ENCODE results near the gene CYSRT1.
A peak's percentile ranks its signal among the peaks of the same experiment; 100 is the strongest.

Gene CYSRT1

GRCh38 chr9:137218212-137218753 lies 6.7 kb upstream of the CYSRT1 start:
- ChIA-PET CTCF (interaction anchor here (0.7 to 3.0 kb wide), 3 partner anchors 9 to 42 kb away, joined by 4 to 13 read pairs (median 6); partner anchors contain the start of gene RNF224), POLR2A (ENCODE audit: low non-redundant PET) (no interaction called here)
- peak overlapping the region; percentile 82 for H3K27ac ChIP-seq
- no peak for TF ChIP-seq CTCF (conservative IDR thresholded peaks at IDR 0.05; ENCODE audit: low read depth)
- no peak for DNase-seq (ENCODE audit: low spot score)

- TF ChIP-seq CTCF (conservative IDR thresholded peaks at IDR 0.05; ENCODE audit: low read depth) = no peak
- ChIA-PET CTCF (interaction anchor here (0.7 to 1.1 kb wide), 3 partner anchors 30 to 104 kb away, joined by 3 to 6 read pairs (median 6); partner anchors contain the start of gene SSNA1), POLR2A (ENCODE audit: low non-redundant PET) (no interaction called here)
- no peak for DNase-seq (ENCODE audit: low spot score)
- peak overlapping the region; percentile 82 for H3K27ac ChIP-seq
Measured at GRCh38 chr9:137218754-137219271, 6.2 kb upstream of the CYSRT1 start.

GRCh38 chr9:137219757-137220316 lies 5.1 kb upstream of the CYSRT1 start:
- no peak for TF ChIP-seq CTCF (conservative IDR thresholded peaks at IDR 0.05; ENCODE audit: low read depth)
- ChIA-PET POLR2A (ENCODE audit: low non-redundant PET) (no interaction called here), CTCF (interaction anchor here (1.1 kb wide), 1 partner anchor 105 kb away, joined by 3 read pairs; no protein-coding TSS in a partner anchor)
- peak overlapping the region; percentile 82 for H3K27ac ChIP-seq
- DNase-seq (ENCODE audit: low spot score) = no peak

GRCh38 chr9:137220317-137221094 lies 4.5 kb upstream of the CYSRT1 start:
- POLR2A ChIA-PET (ENCODE audit: low non-redundant PET) = interaction anchor here (0.6 to 0.7 kb wide), 2 partner anchors 22 to 194 kb away, joined by 3 to 4 read pairs; no protein-coding TSS in a partner anchor

GRCh38 chr9:137221095-137221505 lies 3.9 kb upstream of the CYSRT1 start:
- DNase-seq (ENCODE audit: low spot score) = no peak
- no peak for TF ChIP-seq CTCF (conservative IDR thresholded peaks at IDR 0.05; ENCODE audit: low read depth)
- CTCF ChIA-PET = no interaction called here
- no peak overlapping the region; the same call in 1 of the 2 replicates for H3K27ac ChIP-seq
- POLR2A ChIA-PET (ENCODE audit: low non-redundant PET) = interaction anchor here (0.6 to 0.7 kb wide), 2 partner anchors 23 to 194 kb away, joined by 3 to 4 read pairs; no protein-coding TSS in a partner anchor

More at GRCh38 chr9:137220317-137221094, 4.5 kb upstream of the CYSRT1 start:
- CTCF ChIA-PET = interaction anchor here (0.7 to 1.1 kb wide), 2 partner anchors 105 to 125 kb away, joined by 3 read pairs; no protein-coding TSS in a partner anchor
- DNase-seq (ENCODE audit: low spot score) = no peak
- peak overlapping the region; percentile 82 for H3K27ac ChIP-seq
- TF ChIP-seq CTCF (conservative IDR thresholded peaks at IDR 0.05; ENCODE audit: low read depth) = no peak

Measured in RWPE1 (cell line).